Activated CD8-positive, alpha-beta T cell treated with anti-CD3 and anti-CD28 coated beads, Interleukin-2, amount 10 ng/mL, durations not matched to agents 7 days and 5 days (primary cell): ENCODE measurements around the gene SLC25A48. TPM values are rescaled to one million over a fixed set of nuclear protein-coding genes. Genes with fewer than 3 reads are reported as not detected.

Experiments
- ATAC-seq: fragments of 150-1000 bp; cut with Tn5 transposase; one replicate; pipeline ENCODE4 v1.10.0; 2021; ENCODE audit warnings: moderate library complexity
- CTCF ChIA-PET: fragments of 350-600 bp; sonication (Branson Sonifier 250); formaldehyde crosslinking; loops from one replicate; lab custom pipeline; 2021; ENCODE audit warnings: antibody characterized with exemption; lab: Charles Lee
- POLR2A ChIA-PET: fragments of 350-600 bp; sonication (Branson Sonifier 250); formaldehyde crosslinking; loops from one replicate; lab custom pipeline; 2021; ENCODE audit warnings: antibody characterized with exemption; lab: Charles Lee
- DNase-seq: peaks from one replicate; pipeline ENCODE4 v3.0.0-alpha.2; 2020
- H3K27ac Mint-ChIP-seq: one replicate; pipeline ENCODE4 v1.8.0; 2021; ENCODE audit warnings: mild to moderate bottlenecking, mixed read lengths
- H3K27me3 Mint-ChIP-seq: one replicate; pipeline ENCODE4 v1.8.0; 2021; ENCODE audit warnings: low read depth, mixed read lengths
- H3K36me3 Mint-ChIP-seq: one replicate; pipeline ENCODE4 v1.8.0; 2021; ENCODE audit warnings: low read depth, mixed read lengths
- H3K4me1 Mint-ChIP-seq: one replicate; pipeline ENCODE4 v1.8.0; 2021; ENCODE audit warnings: low read depth, mixed read lengths
- H3K4me3 Mint-ChIP-seq: one replicate; pipeline ENCODE4 v1.8.0; 2021; ENCODE audit warnings: mild to moderate bottlenecking, mixed read lengths
- H3K9me3 Mint-ChIP-seq: one replicate; pipeline ENCODE4 v1.8.0; 2022; ENCODE audit warnings: mixed read lengths; ENCODE audit not compliant: insufficient read depth
- total RNA-seq, 2 experiments: library from RNA; stranded (reverse); gene quantifications; one replicate each; pipeline ENCODE4 v1.2.3, GENCODE V29; 2021

The SLC25A48 gene
- total RNA-seq, 2 experiments from 2014 or later: not detected

DNA sequence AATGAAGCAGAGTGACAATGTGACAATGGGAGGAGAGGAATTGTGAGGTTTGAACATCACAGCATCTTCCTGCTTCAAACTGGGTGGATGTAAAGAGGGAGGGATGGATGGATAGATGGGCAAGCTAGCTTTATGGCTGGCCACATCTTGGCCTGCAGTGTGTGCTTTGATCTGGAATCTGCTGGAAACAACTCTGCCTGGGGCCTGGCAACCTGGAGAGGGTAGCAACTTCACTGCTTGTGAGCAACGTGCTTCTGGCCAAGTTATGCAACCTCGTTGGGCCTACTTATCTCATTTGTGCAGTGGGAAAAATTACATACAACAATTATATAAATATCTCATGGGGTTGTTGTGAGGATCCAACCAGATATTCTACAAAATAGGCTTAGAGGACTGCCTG, 55.8 kb downstream of the SLC25A48 start:
- ChIA-PET CTCF (no interaction called here), POLR2A (no interaction called here)
- Mint-ChIP-seq H3K4me1 (peaks cover 11% of the 10 kb centered on the region), H3K27ac (no peak overlapping the region), H3K4me3 (no peak overlapping the region), H3K36me3 (no peaks in the 10 kb centered on the region), H3K27me3 (peaks cover 23% of the 10 kb centered on the region), H3K9me3 (no peaks in the 10 kb centered on the region)
- ATAC-seq (no peak), DNase-seq (no peak)

GRCh38 chr5:135890867-135891266, 56.4 kb downstream of the SLC25A48 start:
- ChIA-PET POLR2A (no interaction called here), CTCF (no interaction called here)
- H3K4me1 Mint-ChIP-seq: peaks cover 11% of the 10 kb centered on the region
- ATAC-seq (no peak), DNase-seq (peak; percentile 45)
- H3K4me3 Mint-ChIP-seq: no peak overlapping the region
- H3K9me3 Mint-ChIP-seq: no peaks in the 10 kb centered on the region
- H3K36me3 Mint-ChIP-seq: no peaks in the 10 kb centered on the region
- no peak overlapping the region for H3K27ac Mint-ChIP-seq
- H3K27me3 Mint-ChIP-seq: peaks cover 26% of the 10 kb centered on the region

- Mint-ChIP-seq H3K27me3 (peaks cover 30% of the 10 kb centered on the region), H3K9me3 (no peaks in the 10 kb centered on the region), H3K4me1 (peaks cover 11% of the 10 kb centered on the region), H3K36me3 (no peaks in the 10 kb centered on the region), H3K4me3 (no peak overlapping the region), H3K27ac (no peak overlapping the region)
- DNase-seq: no peak
- ATAC-seq: no peak
- CTCF ChIA-PET: no interaction called here
- POLR2A ChIA-PET: interaction anchor here (0.7 kb wide), 1 partner anchor 47 kb away, joined by 3 read pairs; no protein-coding TSS in a partner anchor
Measured at GRCh38 chr5:135891268-135891667, 56.8 kb downstream of the SLC25A48 start.

GRCh38 chr5:135891791-135892190, 57.3 kb downstream of the SLC25A48 start:
- peaks cover 30% of the 10 kb centered on the region for H3K27me3 Mint-ChIP-seq
- no peak for DNase-seq
- ATAC-seq: no peak
- H3K27ac Mint-ChIP-seq: no peak overlapping the region
- H3K4me3 Mint-ChIP-seq: no peak overlapping the region
- POLR2A ChIA-PET: interaction anchor here (0.6 to 0.7 kb wide), 2 partner anchors 47 to 66 kb away, joined by 3 read pairs; no protein-coding TSS in a partner anchor
- H3K9me3 Mint-ChIP-seq: no peaks in the 10 kb centered on the region
- no peaks in the 10 kb centered on the region for H3K36me3 Mint-ChIP-seq
- peaks cover 11% of the 10 kb centered on the region for H3K4me1 Mint-ChIP-seq
- CTCF ChIA-PET: no interaction called here

GRCh38 chr5:135894276-135894675, 59.8 kb downstream of the SLC25A48 start:
- CTCF ChIA-PET: no interaction called here
- ATAC-seq: no peak
- Mint-ChIP-seq H3K27ac (no peak overlapping the region), H3K36me3 (no peaks in the 10 kb centered on the region), H3K27me3 (peaks cover 41% of the 10 kb centered on the region), H3K9me3 (no peaks in the 10 kb centered on the region), H3K4me1 (peaks cover 5% of the 10 kb centered on the region), H3K4me3 (no peak overlapping the region)
- POLR2A ChIA-PET: no interaction called here
- DNase-seq: no peak

DNA sequence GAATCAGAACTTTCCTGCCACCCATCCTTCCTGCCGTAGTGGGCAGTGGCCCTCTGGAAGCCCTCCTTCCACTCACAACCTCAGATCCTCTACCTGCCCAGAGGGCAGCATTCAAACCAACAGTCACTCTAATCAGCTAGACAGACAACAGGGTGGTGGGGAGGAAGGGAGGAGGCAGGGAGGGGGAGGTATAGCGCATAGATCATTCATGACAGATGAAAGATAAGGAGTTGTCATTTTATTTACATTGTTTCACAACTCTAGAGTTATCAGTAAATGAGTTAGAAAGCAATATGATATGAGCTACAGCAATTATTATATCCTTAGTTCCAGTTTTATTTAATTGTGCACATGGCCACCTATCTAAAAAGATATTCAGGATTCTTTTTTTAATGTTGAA, 60.3 kb downstream of the SLC25A48 start:
- POLR2A ChIA-PET: no interaction called here
- DNase-seq (no peak), ATAC-seq (no peak)
- Mint-ChIP-seq H3K27me3 (peaks cover 42% of the 10 kb centered on the region), H3K27ac (no peak overlapping the region), H3K4me3 (no peak overlapping the region), H3K4me1 (peaks cover 5% of the 10 kb centered on the region), H3K9me3 (no peaks in the 10 kb centered on the region), H3K36me3 (no peaks in the 10 kb centered on the region)
- CTCF ChIA-PET: no interaction called here

DNA sequence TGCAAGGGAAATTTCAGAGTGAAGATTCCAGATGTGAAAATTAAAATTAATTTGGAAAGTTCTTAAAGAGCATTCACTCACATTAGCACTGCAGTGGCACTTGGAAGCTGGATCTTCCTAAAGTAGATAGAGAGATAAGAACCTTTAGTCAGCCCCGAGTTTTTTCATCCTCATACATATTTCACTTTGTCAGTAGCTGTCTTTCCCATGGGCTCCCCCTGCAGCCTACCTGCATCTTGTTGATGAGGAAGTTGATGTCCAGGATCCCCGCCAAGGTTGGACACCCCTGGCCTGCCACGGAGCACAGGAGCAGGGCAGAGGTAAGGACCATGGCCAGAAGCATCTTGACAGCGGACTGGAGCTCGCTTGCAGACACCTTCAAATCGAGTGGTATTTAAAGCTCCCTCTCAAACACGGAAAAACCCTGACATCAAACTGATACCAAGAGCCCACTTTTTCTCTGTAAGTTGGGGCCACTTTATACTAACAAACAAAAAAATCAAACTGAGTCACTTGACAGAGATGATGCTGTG, 61.1 kb downstream of the SLC25A48 start, which contains the start of gene IL9:
TSS of gene IL9 (minus strand) at position 368 of the 533 bp plus-strand sequence. CDS start at position 343, 25 bp downstream.
- POLR2A ChIA-PET: no interaction called here
- CTCF ChIA-PET: no interaction called here
- Mint-ChIP-seq H3K36me3 (no peaks in the 10 kb centered on the region), H3K27me3 (peaks cover 44% of the 10 kb centered on the region), H3K4me1 (peaks cover 5% of the 10 kb centered on the region), H3K9me3 (no peaks in the 10 kb centered on the region), H3K27ac (no peak within 1 kb of the TSS), H3K4me3 (no peak within 1 kb of the TSS)
- DNase-seq (no peak), ATAC-seq (no peak)

GRCh38 chr5:135898651-135899050, 64.2 kb downstream of the SLC25A48 start:
- Mint-ChIP-seq H3K27ac (no peak overlapping the region), H3K36me3 (no peaks in the 10 kb centered on the region), H3K4me1 (no peaks in the 10 kb centered on the region), H3K4me3 (no peak overlapping the region), H3K9me3 (no peaks in the 10 kb centered on the region), H3K27me3 (peaks cover 45% of the 10 kb centered on the region)
- ChIA-PET POLR2A (no interaction called here), CTCF (no interaction called here)
- ATAC-seq: no peak
- DNase-seq: no peak

DNA sequence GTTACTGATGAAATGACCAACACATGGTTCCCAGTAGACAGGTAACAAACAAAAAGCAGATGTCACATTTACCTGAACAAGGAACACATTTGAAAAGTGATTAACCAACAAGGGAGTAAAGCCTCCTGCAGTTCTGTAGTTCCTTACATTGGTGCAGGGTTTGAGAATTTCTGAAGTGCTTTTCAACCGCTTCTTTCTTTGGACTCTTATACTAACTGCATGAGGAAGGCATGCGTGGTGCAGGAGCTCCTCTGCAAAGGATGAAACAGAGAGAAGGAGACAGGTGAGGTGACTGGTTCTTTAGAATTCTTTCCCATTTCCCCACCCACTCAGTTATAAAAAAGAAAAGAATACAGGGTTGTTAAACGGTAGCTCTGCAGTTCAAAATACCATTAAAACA, 65.8 kb downstream of the SLC25A48 start:
- H3K27ac Mint-ChIP-seq: no peak overlapping the region
- DNase-seq (no peak), ATAC-seq (no peak)
- ChIA-PET CTCF (interaction anchor here (0.9 kb wide), 1 partner anchor 10 kb away, joined by 3 read pairs; no protein-coding TSS in a partner anchor), POLR2A (no interaction called here)
- H3K27me3 Mint-ChIP-seq: peaks cover 39% of the 10 kb centered on the region
- no peaks in the 10 kb centered on the region for H3K36me3 Mint-ChIP-seq
- no peak overlapping the region for H3K4me3 Mint-ChIP-seq
- no peaks in the 10 kb centered on the region for H3K9me3 Mint-ChIP-seq
- H3K4me1 Mint-ChIP-seq: no peaks in the 10 kb centered on the region

GRCh38 chr5:135901633-135902032, 67.2 kb downstream of the SLC25A48 start:
- H3K27ac Mint-ChIP-seq: no peak overlapping the region
- no peaks in the 10 kb centered on the region for H3K9me3 Mint-ChIP-seq
- ChIA-PET POLR2A (no interaction called here), CTCF (no interaction called here)
- no peaks in the 10 kb centered on the region for H3K4me1 Mint-ChIP-seq
- H3K4me3 Mint-ChIP-seq: no peak overlapping the region
- H3K27me3 Mint-ChIP-seq: peaks cover 30% of the 10 kb centered on the region
- DNase-seq (no peak), ATAC-seq (no peak)
- H3K36me3 Mint-ChIP-seq: no peaks in the 10 kb centered on the region

GRCh38 chr5:135905144-135905543, 70.7 kb downstream of the SLC25A48 start:
- no peaks in the 10 kb centered on the region for H3K9me3 Mint-ChIP-seq
- no peak for ATAC-seq
- no peaks in the 10 kb centered on the region for H3K4me1 Mint-ChIP-seq
- ChIA-PET CTCF (no interaction called here), POLR2A (no interaction called here)
- H3K4me3 Mint-ChIP-seq: no peak overlapping the region
- peaks cover 19% of the 10 kb centered on the region for H3K27me3 Mint-ChIP-seq
- no peak for DNase-seq
- H3K27ac Mint-ChIP-seq: no peak overlapping the region
- no peaks in the 10 kb centered on the region for H3K36me3 Mint-ChIP-seq

DNA sequence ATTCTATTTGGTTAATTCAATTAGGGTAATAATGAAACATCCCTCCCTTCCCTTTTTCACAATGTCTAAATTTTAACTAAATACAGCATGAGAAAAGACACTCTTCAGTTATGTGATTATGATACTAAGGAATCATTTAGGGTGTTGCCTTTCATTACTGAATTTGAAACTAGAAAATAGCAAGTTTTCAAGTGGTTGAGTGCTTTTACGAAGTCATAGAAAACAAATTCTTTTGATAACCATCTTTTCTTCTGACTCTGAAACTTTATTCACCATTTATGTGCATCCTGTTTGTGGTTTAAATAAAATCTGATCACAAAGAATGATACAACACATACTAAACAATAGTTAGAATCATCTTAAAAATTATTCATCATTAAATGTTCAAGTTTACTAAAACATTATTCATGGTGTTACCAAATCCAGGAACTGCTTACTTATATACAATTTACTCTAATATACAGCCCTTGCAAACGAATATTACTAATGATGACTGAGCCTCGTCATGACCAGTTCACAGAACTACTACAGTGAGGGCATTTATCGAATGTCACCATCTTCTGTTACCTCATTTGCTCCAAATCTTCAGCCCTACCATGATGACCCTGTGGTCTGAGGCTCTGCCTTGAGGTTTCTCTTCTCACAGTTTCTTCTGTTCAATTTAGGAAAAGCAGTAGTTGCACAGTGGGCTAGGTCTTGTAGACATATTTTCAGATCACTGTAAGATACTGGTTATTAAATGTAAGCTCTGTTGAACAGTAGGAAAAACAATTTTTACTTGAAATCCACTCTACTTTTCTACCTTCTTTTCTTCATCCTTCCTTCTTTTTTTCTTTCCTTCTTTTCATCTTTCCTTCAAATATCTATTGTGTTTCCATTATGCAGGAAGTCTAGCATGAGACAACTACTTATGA, 79.5 kb downstream of the SLC25A48 start:
- H3K36me3 Mint-ChIP-seq: no peaks in the 10 kb centered on the region
- H3K4me1 Mint-ChIP-seq: peaks cover 7% of the 10 kb centered on the region
- POLR2A ChIA-PET: no interaction called here
- H3K27ac Mint-ChIP-seq: no peak overlapping the region
- H3K27me3 Mint-ChIP-seq: peaks cover 34% of the 10 kb centered on the region
- CTCF ChIA-PET: no interaction called here
- no peak for ATAC-seq
- DNase-seq: no peak
- H3K9me3 Mint-ChIP-seq: no peaks in the 10 kb centered on the region
- no peak overlapping the region for H3K4me3 Mint-ChIP-seq
